SU-DHL-6 (cell line): ENCODE measurements around the gene SLC8A1.

Experiments used
- EZH2phosphoT487 ChIP-seq: fragments of 200-600 bp; sonication (generic), shearing (Covaris generic); conservative IDR thresholded peaks from 2 replicates; pipeline ENCODE4 v1.6.1; 2018; ENCODE audit warnings: mild to moderate bottlenecking, antibody characterized with exemption, low read length, moderate library complexity, mixed read lengths
- TF ChIP-seq, protein P1 (sequence below): fragments of 200-600 bp; sonication (generic); IDR thresholded peaks from one replicate; pipeline ENCODE4 v1.5.1; 2017; ENCODE audit warnings: antibody characterized with exemption, mild to moderate bottlenecking, low read length, moderate library complexity; ENCODE audit not compliant: insufficient read depth, poor library complexity, severe bottlenecking

DNA sequence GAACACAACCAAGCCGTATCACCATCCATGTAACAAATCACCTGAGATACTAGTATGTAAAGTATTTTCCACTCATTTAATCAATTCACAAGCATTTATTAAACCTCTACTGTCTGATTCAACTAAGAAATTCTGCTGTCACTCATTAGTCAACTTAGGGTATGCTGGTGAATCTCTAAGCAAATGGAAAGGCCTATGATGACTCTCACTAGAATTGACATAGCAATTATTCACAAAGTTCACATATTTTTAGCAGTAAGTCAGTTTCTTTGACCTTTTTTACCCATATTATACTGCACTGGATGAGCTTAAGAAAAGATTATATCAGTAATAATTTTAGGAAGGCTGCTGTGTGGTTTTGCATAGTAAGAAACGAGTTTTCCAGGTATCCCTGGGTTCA, 130.1 kb downstream of the SLC8A1 start:
- TF ChIP-seq, protein P1, sequence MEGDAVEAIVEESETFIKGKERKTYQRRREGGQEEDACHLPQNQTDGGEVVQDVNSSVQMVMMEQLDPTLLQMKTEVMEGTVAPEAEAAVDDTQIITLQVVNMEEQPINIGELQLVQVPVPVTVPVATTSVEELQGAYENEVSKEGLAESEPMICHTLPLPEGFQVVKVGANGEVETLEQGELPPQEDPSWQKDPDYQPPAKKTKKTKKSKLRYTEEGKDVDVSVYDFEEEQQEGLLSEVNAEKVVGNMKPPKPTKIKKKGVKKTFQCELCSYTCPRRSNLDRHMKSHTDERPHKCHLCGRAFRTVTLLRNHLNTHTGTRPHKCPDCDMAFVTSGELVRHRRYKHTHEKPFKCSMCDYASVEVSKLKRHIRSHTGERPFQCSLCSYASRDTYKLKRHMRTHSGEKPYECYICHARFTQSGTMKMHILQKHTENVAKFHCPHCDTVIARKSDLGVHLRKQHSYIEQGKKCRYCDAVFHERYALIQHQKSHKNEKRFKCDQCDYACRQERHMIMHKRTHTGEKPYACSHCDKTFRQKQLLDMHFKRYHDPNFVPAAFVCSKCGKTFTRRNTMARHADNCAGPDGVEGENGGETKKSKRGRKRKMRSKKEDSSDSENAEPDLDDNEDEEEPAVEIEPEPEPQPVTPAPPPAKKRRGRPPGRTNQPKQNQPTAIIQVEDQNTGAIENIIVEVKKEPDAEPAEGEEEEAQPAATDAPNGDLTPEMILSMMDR: no peak
- TF ChIP-seq EZH2phosphoT487: no peak
